ENCODE results near the gene TXLNB.
"Not testable (repeated sequence)": the region's sequence is repeated elsewhere in the genome, so short reads cannot be mapped to it uniquely, and the experiment has no call there.

The TXLNB gene

DNA sequence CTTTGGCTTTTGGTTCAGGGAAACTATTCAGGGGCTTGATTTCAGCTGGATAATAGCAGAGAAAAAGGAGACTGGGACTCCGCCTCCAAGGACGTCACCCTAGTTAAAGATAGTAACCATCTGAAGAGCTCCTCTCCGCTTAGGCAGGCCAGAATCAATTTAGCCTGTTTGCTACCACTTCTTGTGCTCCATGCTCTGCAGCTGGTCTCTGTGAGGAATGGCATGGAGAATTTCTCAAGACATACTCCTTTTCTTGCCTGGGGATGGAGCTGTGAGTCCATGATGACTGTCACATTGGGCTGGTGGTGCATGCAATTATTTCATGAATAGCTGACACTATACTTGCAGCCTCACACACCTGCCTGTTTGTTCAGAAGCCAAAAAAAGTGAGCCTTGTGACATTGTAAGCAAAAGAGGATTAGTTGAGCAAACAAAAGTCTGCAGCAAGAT, 61.4 kb downstream of the TXLNB start:
- no peak for DNase-seq

- not testable (repeated sequence) for DNase-seq
These were observed 63.4 kb downstream of the TXLNB start for GRCh38 chr6:139228387-139228786.

GRCh38 chr6:139219746-139220145, 72.1 kb downstream of the TXLNB start:
- DNase-seq, result no peak

DNA sequence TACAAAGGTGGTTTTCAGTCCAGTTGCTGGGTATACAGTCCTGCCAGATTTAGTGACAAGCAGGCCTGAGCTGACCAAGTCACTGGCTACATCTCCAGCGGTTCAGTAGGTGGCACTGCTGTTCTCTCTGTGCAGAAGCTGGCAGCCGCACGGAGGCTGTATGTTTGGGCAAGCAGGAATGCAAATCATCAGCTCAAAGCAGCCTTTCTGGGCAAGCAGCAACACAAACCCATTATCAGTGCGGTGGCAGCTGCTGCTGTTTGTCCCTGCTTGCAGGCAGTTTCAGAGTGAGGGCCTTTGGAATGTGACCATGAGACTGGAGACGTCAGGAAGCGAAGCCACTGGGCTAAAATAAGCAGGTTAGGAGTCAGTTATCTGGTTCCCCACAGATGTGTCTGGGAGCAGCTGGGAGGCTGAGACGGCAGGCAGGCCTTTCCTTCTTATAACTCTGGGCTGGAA, 72.5 kb downstream of the TXLNB start:
- peak; percentile 70 for DNase-seq

- DNase-seq, result not testable (repeated sequence)
These were observed 79.3 kb downstream of the TXLNB start for GRCh38 chr6:139212460-139212859.

- DNase-seq, result not testable (repeated sequence)
These were observed 81.0 kb downstream of the TXLNB start for GRCh38 chr6:139210766-139211165.

DNA sequence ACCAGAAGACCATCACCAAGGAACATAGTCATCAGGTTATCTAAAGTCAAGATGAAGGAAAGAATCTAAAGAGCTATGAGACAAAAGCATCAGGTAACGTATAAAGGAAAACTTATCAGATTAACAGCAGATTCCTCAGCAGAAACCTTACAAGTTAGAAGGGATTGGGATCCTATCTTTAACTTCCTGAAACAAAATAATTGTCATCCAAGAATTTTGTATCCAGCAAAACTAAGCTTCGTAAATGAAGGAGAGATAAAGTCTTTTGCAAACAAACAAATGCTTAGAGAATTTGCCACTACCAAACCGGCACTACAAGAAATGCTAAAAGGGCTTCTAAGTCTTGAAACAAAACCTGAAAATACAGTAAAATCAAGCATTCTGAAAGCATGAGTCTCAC, 86.0 kb downstream of the TXLNB start:
- no peak for DNase-seq

GRCh38 chr6:139204978-139205377, 86.8 kb downstream of the TXLNB start:
- no peak for DNase-seq

DNA sequence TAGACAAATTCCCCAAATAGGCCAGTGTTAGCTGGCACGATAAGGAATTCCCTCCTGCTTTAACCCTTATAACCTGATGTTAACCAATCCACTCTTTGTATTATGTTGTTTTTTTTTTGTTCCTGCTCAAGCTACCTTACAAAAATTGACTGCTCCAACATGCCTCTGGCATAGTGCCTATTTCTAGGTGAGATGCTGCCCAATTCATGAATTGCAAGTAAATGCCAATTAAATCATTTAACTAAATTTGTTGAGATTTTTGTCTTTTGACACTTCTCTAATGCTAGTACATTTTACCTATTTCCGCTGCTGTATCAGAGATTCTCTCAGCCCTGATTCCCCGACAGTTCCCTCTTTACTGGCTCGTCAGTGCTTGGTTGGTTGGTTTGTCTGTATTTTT, 90.4 kb downstream of the TXLNB start:
- DNase-seq, result no peak

DNA sequence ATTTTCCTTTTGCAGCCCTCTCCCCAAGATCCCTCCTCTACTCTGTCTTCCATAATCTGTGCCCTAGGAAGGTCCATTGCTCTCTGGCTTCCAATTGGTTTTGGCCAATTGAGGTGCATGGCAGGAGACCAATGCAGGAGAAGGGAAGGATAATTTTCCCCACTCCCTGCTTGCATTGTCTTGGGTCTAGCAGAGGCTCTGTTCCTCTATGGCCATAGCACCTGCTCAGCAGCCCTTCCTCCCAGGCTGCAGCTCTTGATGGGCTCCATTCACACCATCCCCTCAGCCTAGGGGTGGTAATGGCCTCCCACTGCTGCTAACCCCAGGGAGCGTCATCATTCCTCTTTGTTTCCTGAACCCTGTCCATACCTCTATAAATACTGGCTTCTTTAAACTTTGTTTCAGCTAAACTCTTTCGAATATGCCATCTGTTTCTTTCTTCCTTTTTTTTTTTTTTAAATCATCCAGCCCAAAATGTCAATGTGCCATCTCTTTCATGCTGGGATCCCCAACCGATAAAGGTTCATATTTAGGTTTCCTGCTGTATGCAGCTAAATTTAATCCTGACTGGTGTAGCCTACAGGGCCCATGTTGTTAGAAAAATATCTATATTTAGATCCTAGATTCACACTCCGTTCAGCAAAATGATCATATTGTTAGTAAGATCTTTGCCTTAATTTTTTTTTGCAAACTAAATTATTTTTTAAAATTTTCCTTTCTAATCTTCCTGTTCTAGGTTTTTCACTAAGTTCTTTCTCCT, 93.1 kb downstream of the TXLNB start:
- DNase-seq, result no peak

GRCh38 chr6:139194740-139195139, 97.1 kb downstream of the TXLNB start:
- no peak for DNase-seq
